IPS-NIHi7 (cell line): ENCODE measurements around the gene GNE.

Experiments
- DNase-seq: peaks from one replicate; pipeline ENCODE4 v3.0.0; 2012; ENCODE audit warnings: mixed read lengths; ENCODE audit errors: extremely low spot score

Gene GNE

GRCh38 chr9:36169166-36169565, 89.1 kb downstream of the GNE start, which contains the start of gene CCIN:
TSS of gene CCIN (plus strand) at chr9:36169388. CDS start at chr9:36169503, 115 bp downstream.
- no peak for DNase-seq

GRCh38 chr9:36166168-36166927, 91.9 kb downstream of the GNE start:
- DNase-seq = peak; percentile 94

GRCh38 chr9:36165826-36166167, 92.5 kb downstream of the GNE start:
- DNase-seq = no peak

GRCh38 chr9:36164989-36165388, 93.3 kb downstream of the GNE start:
- no peak for DNase-seq
